ENCODE results near the gene IL25.
"Not testable (repeated sequence)": the region's sequence is repeated elsewhere in the genome, so short reads cannot be mapped to it uniquely, and the experiment has no call there.

Gene IL25

DNA sequence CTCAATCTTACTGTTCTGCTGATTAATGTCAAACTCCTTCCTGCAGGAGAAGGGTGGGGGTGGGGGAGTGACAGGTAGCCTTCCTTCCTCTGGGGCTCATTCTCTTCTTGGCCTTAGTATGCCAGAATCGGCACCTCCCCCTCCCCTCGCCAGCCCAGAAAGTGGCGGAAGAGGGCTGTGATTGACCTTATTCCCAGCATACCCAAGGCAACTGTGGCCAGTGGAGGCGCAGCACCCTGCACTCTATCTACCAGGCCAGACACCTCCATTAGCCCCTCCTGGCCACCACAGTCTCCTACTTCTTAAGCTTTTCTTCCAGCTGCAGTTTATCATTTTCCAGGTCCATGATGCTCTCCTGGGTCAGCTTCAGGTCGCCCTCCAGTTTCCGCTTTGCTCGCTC lies 20.0 kb downstream of the IL25 start:
- DNase-seq = no peak

GRCh38 chr14:23396126-23396525 lies 23.5 kb downstream of the IL25 start:
- no peak for DNase-seq

DNA sequence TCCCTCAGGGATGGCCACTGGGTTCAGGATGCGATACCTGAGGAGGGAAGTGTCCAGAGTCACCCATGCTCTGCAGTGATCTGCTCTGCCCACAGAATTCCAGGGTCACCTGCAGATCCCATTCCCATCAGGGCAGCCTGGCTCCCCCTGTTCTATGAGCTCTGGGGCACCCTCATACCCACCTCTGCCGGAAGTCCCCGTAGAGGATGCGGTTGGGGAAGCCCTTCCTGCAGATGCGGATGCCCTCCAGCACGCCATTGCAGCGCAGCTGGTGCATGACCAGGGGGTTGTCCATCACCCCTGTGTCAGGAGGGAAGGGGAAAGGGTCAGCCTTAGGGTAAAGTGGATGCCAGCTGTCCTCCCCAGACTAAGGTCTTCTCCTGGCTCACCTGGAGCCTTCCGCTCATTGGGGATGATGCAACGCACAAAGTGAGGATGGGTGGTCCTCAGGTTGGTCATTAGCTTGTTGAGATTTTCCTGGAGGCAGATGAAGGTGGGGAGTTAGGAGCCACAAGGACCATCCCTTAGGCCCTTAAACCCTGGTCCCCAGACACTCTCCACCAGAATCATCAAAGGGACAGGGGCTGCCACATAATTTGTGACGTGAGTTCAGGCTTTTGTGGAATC lies 24.3 kb downstream of the IL25 start:
- no peak for DNase-seq

- DNase-seq = peak in 1 of 2 experiments; percentile 17
Observed at GRCh38 chr14:23398348-23398747, 25.7 kb downstream of the IL25 start.

DNA sequence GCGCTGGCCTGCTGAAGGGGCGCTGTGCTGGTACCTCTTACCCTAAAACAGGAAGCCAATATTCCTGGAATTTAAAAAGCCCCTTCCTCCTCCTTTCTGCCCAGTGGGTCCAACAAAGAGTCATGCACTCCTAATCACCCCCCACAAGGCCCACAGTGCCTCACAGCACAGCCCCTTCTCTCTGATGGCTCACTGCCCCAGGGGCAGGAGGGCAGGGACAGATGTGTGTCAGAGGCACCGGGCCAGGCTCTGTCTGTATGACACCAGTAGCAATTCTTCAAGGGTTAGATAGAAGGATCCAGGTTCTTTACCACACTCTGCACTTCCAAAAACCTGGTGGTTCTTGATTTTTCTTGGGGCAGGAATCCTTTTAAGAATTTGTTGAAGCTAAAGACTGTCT lies 26.5 kb downstream of the IL25 start:
- no peak for DNase-seq

DNA sequence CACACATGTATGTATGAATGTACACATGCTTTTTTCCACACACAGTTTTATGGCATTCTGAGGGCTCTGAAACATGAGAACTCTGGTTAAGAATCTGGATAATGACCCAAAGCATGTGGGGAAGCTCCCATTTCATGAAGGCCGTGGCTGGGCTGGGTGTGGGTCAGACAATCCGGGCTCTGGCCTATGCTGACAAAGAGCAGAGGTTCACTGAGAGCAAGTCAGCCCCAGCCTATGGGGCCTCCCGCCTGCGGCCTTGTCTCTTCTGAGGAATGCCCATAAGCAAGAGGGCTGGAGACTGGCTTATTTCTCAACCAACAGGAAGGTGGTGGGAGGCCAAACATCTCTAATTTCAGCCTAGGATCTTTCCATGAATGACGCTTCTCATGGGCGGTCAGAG lies 27.0 kb downstream of the IL25 start:
- no peak for DNase-seq

GRCh38 chr14:23400496-23401149 lies 28.0 kb downstream of the IL25 start:
- not testable (repeated sequence) for DNase-seq

DNA sequence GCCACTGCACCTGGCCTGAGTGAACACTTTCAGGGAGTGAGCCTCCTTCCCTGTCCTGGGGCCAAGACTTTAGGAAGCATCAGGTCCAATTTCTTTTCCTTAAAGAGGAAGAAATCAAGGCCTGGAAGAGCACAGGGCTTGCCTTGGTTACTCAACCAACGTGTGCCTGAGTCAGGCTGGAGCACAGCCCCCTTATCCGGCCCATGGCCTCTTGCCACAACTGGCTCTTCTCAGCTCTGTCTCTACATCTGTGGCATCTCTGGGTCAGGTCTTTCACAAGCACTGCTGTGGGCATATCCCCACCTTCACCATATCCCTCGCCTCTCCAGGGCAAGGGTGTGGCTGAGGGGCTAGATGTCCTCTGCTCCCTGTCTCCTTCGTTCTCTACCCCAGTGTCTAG lies 28.7 kb downstream of the IL25 start:
- DNase-seq = no peak

DNA sequence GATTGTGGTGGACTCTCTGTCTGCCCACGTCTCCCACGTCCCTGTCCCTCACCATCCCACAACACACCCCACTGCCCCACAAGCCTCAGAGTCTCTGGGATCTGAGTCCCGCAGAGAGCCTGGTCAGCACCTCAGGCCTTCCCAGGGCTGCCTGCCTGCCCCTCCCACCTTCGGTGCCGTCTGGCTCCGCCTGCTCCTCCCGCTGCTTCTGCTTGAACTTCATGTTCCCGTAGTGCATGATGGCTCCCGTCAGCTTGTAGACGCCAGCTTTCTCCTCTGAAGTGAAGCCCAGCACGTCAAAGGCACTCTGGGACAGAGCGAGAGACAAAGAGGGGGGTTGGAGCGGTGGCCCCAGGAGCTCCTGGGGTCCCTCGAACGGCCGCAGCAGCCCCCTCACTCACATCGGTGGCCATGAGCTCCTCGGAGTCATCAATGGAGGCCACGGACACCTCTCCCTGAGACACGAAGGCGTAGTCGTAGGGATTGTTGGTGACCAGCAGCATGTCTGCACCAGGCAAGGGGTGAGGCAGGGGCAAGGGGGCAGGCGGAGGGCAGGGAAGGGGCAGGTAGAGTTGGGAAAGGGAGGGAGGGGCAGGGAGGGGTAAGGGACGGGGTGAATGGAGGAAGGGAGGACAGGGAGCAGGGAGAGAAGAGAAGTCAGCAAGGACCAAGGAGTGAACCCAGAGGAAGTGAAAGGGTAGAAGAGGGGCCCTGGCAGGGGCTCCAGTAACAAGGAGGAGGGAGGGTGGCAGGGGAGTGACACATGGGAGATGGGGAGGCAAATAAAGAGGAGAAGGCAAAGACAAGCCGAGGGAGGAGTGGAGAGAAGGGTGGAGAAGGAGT lies 29.9 kb downstream of the IL25 start:
- DNase-seq = no peak

GRCh38 chr14:23403139-23403438 lies 30.5 kb downstream of the IL25 start:
- DNase-seq = no peak

GRCh38 chr14:23403908-23404307 lies 31.3 kb downstream of the IL25 start:
- DNase-seq = no peak

GRCh38 chr14:23404331-23404900 lies 31.8 kb downstream of the IL25 start:
- no peak for DNase-seq

DNA sequence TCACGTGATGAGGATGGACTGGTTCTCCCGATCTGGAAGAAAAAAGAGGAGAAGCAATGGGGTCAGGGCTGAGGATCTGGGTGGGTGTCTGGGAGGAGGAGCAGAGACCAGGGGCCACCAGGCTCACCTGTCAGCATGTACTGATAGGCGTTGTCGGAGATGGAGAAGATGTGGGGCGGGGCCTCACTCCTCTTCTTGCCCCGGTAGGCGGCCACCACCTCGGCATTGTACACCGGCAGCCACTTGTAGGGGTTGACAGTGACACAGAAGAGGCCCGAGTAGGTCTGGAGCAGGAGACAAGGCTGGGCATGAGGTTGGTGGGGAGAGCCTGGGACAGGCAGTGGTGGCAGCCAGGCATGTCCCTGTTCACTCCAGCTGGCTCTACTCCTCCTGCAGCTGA lies 32.5 kb downstream of the IL25 start:
- DNase-seq = no peak

DNA sequence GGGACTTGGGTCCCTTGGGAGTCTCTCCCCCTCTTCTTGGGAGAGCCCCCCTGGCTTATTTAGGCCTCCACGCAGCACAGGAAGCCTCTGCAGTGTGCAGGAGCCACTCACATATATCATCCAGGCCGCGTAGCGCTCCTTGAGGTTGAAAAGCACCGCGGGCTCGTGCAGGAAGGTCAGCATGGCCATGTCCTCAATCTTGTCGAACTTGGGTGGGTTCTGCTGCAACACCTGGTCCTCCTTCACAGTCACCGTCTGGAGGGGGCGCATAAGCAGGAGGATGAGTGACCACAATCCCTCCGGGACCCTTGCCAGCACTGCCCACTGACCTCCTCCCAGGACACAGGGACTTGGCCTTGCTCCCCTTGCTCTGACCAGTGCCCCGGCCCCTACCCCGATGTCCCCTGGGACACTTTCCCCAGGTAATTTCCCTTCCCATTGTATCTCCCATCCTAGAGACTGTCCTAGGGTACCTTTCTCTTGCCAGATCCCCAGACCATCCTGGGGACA lies 33.0 kb downstream of the IL25 start:
- DNase-seq = no peak

DNA sequence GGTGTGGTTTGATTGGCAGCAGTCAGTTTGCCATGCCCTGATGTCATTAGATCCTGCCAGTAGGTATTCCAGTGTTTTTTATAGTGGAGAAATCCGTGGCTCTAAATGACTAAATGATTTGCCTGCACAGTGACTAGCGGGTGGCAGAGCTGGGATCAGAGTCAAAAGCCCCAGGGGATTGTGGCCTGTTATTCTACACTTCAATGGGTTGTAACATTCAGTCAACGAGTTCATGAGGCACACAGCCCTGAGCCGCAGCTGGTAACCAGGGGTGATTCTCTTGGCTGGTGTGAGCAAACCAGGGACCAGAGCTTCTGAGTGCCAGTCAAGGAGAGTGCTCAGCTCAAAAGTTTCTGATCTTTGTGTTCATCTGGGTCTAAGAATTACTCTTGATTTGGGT lies 33.6 kb downstream of the IL25 start:
- no peak for DNase-seq

GRCh38 chr14:23406725-23407355 lies 34.2 kb downstream of the IL25 start:
- no peak for DNase-seq

DNA sequence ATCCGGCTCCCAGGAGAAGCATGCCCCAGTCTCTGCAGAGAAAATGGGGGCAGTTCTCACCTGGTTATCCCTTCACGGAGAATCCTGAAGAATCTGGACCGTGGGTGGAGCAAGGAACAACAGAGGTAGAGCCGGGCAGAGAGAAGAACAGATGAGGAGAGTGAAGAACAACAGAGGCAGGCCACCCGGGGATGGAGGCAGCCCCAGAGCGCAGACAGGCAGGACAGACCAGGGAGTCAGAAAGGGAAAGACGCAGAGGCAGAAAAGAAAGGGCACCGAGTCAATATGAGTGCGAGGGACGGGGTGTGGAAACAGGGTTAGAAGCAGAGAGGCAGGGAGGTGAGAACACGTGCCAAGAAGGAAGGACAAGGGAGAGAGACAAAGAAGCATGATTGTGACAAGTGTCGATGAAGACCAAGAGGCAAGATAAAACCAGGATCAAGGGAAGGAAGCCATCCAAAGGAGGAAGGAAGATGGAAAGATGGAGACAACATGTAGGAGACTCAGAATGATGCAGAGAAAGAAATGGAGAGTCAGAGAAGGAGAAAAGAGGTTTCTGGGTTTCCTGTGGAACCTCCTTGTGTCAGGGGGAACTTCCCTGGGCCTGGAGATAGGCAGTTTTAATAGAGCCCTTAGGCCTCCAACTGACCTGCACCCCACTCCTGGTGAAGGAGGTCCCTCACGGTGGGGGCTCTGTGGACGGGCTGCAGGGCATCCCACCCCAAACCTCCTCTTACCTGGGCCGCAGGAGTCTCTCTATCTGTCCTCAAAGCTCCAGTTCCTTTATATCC lies 35.1 kb downstream of the IL25 start, which contains the start of gene MYH6:
TSS of gene MYH6 (minus strand) at position 758 of the 791 bp plus-strand sequence. CDS start 1,050 bp downstream, outside the sequence.
- no peak for DNase-seq

- DNase-seq = no peak
Observed at GRCh38 chr14:23408307-23408630, 35.7 kb downstream of the IL25 start.

GRCh38 chr14:23409475-23409874 lies 36.9 kb downstream of the IL25 start:
- DNase-seq = no peak

GRCh38 chr14:23409966-23410635 lies 37.5 kb downstream of the IL25 start:
- no peak for DNase-seq

Measured in NCI-H187 (cell line).